PC-3 (cell line): ENCODE measurements around the gene PCBP3.

Source experiments
- CTCF ChIP-seq: fragments of 300-600 bp; sonication (generic); conservative IDR thresholded peaks from 2 replicates; pipeline ENCODE4 v1.5.1; 2017; ENCODE audit warnings: antibody characterized with exemption, low read depth, mild to moderate bottlenecking, low read length
- EZH2 ChIP-seq: fragments of 300-600 bp; sonication (generic); IDR thresholded peaks from one replicate; pipeline ENCODE4 v1.6.1; 2017; ENCODE audit warnings: antibody characterized with exemption, mild to moderate bottlenecking, low read length; ENCODE audit not compliant: unreplicated experiment

GRCh38 chr21:45843426-45843825 is 199.9 kb downstream of the PCBP3 start:
- TF ChIP-seq CTCF (no peak), EZH2 (no peak)
